NCI-H446 (cell line): Measurements from ENCODE around the gene MINDY3.
"Not testable (repeated sequence)": the region's sequence is repeated elsewhere in the genome, so short reads cannot be mapped to it uniquely, and the experiment has no call there.

ENCODE experiments used
- DNase-seq, 2 experiments: peaks; one replicate each; lab custom pipeline; 2025; lab: John Stamatoyannopoulos, UW

MINDY3 gene

GRCh38 chr10:15859906-15860691, at the start of gene MINDY3:
MINDY3 (minus strand) TSS chr10:15860507; CDS start chr10:15860299, 208 bp downstream.
- DNase-seq = peak; percentile 70 to 83

GRCh38 chr10:15901889-15902288, 41.6 kb upstream of the MINDY3 start:
- DNase-seq = no peak

GRCh38 chr10:15898046-15898445, 37.7 kb upstream of the MINDY3 start:
- peak in 1 of 2 experiments; percentile 0 for DNase-seq

GRCh38 chr10:15897287-15897686, 37.0 kb upstream of the MINDY3 start:
- DNase-seq = no peak

GRCh38 chr10:15896654-15897053, 36.3 kb upstream of the MINDY3 start:
- no peak for DNase-seq

- no peak for DNase-seq
These were observed 24.1 kb upstream of the MINDY3 start for GRCh38 chr10:15884447-15884846.

GRCh38 chr10:15881542-15881941, 21.2 kb upstream of the MINDY3 start:
- DNase-seq = no peak

GRCh38 chr10:15879663-15880062, 19.4 kb upstream of the MINDY3 start:
- DNase-seq = peak; percentile 14 to 51

GRCh38 chr10:15879058-15879457, 18.8 kb upstream of the MINDY3 start:
- DNase-seq = peak in 1 of 2 experiments; percentile 55

- no peak for DNase-seq
These were observed 17.7 kb upstream of the MINDY3 start for GRCh38 chr10:15877836-15878576.

- not testable (repeated sequence) for DNase-seq
These were observed 16.0 kb upstream of the MINDY3 start for GRCh38 chr10:15876274-15876673.

GRCh38 chr10:15872645-15873044, 12.3 kb upstream of the MINDY3 start:
- DNase-seq = not testable (repeated sequence)

GRCh38 chr10:15871823-15872222, 11.5 kb upstream of the MINDY3 start:
- no peak for DNase-seq

- no peak for DNase-seq
These were observed 9.6 kb upstream of the MINDY3 start for GRCh38 chr10:15869935-15870334.

- no peak for DNase-seq
These were observed 7.7 kb upstream of the MINDY3 start for GRCh38 chr10:15868006-15868405.

GRCh38 chr10:15865304-15865703, 5.0 kb upstream of the MINDY3 start:
- DNase-seq = no peak

- no peak for DNase-seq
These were observed 4.1 kb upstream of the MINDY3 start for GRCh38 chr10:15864419-15864818.

- no peak for DNase-seq
These were observed 3.4 kb upstream of the MINDY3 start for GRCh38 chr10:15863733-15864132.

GRCh38 chr10:15863323-15863722, 3.0 kb upstream of the MINDY3 start:
- no peak for DNase-seq

GRCh38 chr10:15860692-15861201, 440 bp upstream of the MINDY3 start:
- no peak for DNase-seq

- DNase-seq = no peak
These were observed 800 bp downstream of the MINDY3 start for GRCh38 chr10:15859509-15859905.

GRCh38 chr10:15858861-15859281, 1.4 kb downstream of the MINDY3 start:
- DNase-seq = no peak

- no peak for DNase-seq
These were observed 3.2 kb downstream of the MINDY3 start for GRCh38 chr10:15857107-15857575.
